Mesendoderm (in vitro differentiated cells): ENCODE data around the gene CD79A.

Experiments
- DNase-seq: peaks from one replicate; pipeline ENCODE4 v3.0.0; 2013
- H2AK5ac ChIP-seq: 2 replicates; pipeline ENCODE4 v1.6.1; 2013; ENCODE audit warnings: low read length, inconsistent platforms
- H2BK120ac ChIP-seq: 2 replicates; pipeline ENCODE4 v1.6.1; 2013; ENCODE audit warnings: low read depth, mild to moderate bottlenecking, low read length, moderate library complexity, mixed read lengths
- H2BK15ac ChIP-seq: replicated peaks from 2 replicates; pipeline ENCODE4 v1.6.1; 2013; ENCODE audit warnings: low read depth, mild to moderate bottlenecking, moderate library complexity
- H2BK5ac ChIP-seq: 2 replicates; pipeline ENCODE4 v1.6.1; 2013; ENCODE audit warnings: low read length, inconsistent platforms
- H3K18ac ChIP-seq: 2 replicates; pipeline ENCODE4 v1.6.1; 2013; ENCODE audit warnings: mild to moderate bottlenecking, low read length, mixed read lengths
- H3K23ac ChIP-seq: one replicate; pipeline ENCODE4 v1.6.1; 2013; ENCODE audit warnings: low read length
- H3K27ac ChIP-seq: 2 replicates; pipeline ENCODE4 v1.5.1; 2013; ENCODE audit warnings: low read depth, mild to moderate bottlenecking, inconsistent platforms, low read length, moderate library complexity
- H3K27me3 ChIP-seq: 2 replicates; pipeline ENCODE4 v1.6.1; 2013; ENCODE audit warnings: low read length, control low read depth, mild to moderate bottlenecking, inconsistent platforms; ENCODE audit not compliant: insufficient read depth, poor library complexity
- H3K36me3 ChIP-seq: 2 replicates; pipeline ENCODE4 v1.6.1; 2013; ENCODE audit warnings: low read length, inconsistent platforms; ENCODE audit not compliant: control insufficient read depth, insufficient read depth
- H3K4ac ChIP-seq: one replicate; pipeline ENCODE4 v1.6.1; 2013; ENCODE audit warnings: low read depth, mild to moderate bottlenecking, low read length, moderate library complexity
- H3K4me1 ChIP-seq: 2 replicates; pipeline ENCODE4 v1.6.1; 2013; ENCODE audit warnings: low read depth, low read length, inconsistent platforms; ENCODE audit not compliant: control insufficient read depth
- H3K4me2 ChIP-seq: 2 replicates; pipeline ENCODE4 v1.6.1; 2013; ENCODE audit warnings: low read length
- H3K4me3 ChIP-seq: 2 replicates; pipeline ENCODE4 v1.5.1; 2013; ENCODE audit warnings: mild to moderate bottlenecking, low read length
- H3K56ac ChIP-seq: one replicate; pipeline ENCODE4 v1.6.1; 2013; ENCODE audit warnings: low read length
- H3K79me1 ChIP-seq: 2 replicates; pipeline ENCODE4 v1.6.1; 2013; ENCODE audit warnings: low read length, inconsistent platforms
- H3K79me2 ChIP-seq: 2 replicates; pipeline ENCODE4 v1.6.1; 2013; ENCODE audit warnings: mild to moderate bottlenecking, low read length; ENCODE audit not compliant: control insufficient read depth, insufficient read depth
- H3K9ac ChIP-seq: 2 replicates; pipeline ENCODE4 v1.6.1; 2013; ENCODE audit warnings: low read length, inconsistent platforms
- H4K5ac ChIP-seq: one replicate; pipeline ENCODE4 v1.6.1; 2013; ENCODE audit warnings: low read length
- H4K8ac ChIP-seq: one replicate; pipeline ENCODE4 v1.6.1; 2013; ENCODE audit warnings: low read depth, mild to moderate bottlenecking, control low read depth, low read length, moderate library complexity
- WGBS: extraction: QIAGEN DNeasy Blood & Tissue Kit; methylation state at CpG from one replicate; pipeline ENCODE4 v1.1.7; 2013; ENCODE audit warnings: low lambda C conversion rate, missing lambda C conversion rate; ENCODE audit not compliant: insufficient coverage; ENCODE audit errors: extremely low coverage; 5-methylcytosine and 5-hydroxymethylcytosine counted together

CD79A gene

GRCh38 chr19:41883463-41883820, 6.4 kb downstream of the CD79A start:
- Histone ChIP-seq H3K4me2 (peak overlapping the region; percentile 95), H2BK5ac (no peak overlapping the region), H3K23ac (no peak overlapping the region), H3K4ac (peak overlapping the region; percentile 46), H3K4me1 (peaks cover 13% of the 10 kb centered on the region), H2BK15ac (no peak overlapping the region), H3K18ac (peak overlapping the region; percentile 88), H4K5ac (no peak overlapping the region), H3K27me3 (no peaks in the 10 kb centered on the region), H3K79me1 (peaks cover 7% of the 10 kb centered on the region), H3K36me3 (no peaks in the 10 kb centered on the region), H3K27ac (no peak overlapping the region), H3K79me2 (peaks cover 4% of the 10 kb centered on the region), H3K56ac (peak overlapping the region; percentile 90), H2AK5ac (peak overlapping the region; percentile 71), H3K4me3 (peak overlapping the region; percentile 93), H4K8ac (peak overlapping the region; percentile 68), H2BK120ac (no peak overlapping the region), H3K9ac (peak overlapping the region; percentile 83)
- WGBS = no CpG with 5 or more reads among the region's 23 CpGs
- peak; percentile 33 for DNase-seq

- peak overlapping the region; percentile 97 for H3K56ac ChIP-seq
- no peak overlapping the region for H2BK5ac ChIP-seq
- no peak overlapping the region for H2AK5ac ChIP-seq
- H3K27ac ChIP-seq = no peak overlapping the region
- no peak overlapping the region for H2BK15ac ChIP-seq
- H2BK120ac ChIP-seq = no peak overlapping the region
- no peaks in the 10 kb centered on the region for H3K36me3 ChIP-seq
- H3K4me1 ChIP-seq = peaks cover 13% of the 10 kb centered on the region
- peaks cover 4% of the 10 kb centered on the region for H3K79me2 ChIP-seq
- H3K4ac ChIP-seq = peak overlapping the region; percentile 20
- H3K79me1 ChIP-seq = peaks cover 7% of the 10 kb centered on the region
- H3K9ac ChIP-seq = peak overlapping the region; percentile 95
- DNase-seq = peak; percentile 98
- WGBS = no CpG with 5 or more reads among the region's 66 CpGs
- no peak overlapping the region for H4K8ac ChIP-seq
- H3K23ac ChIP-seq = no peak overlapping the region
- H3K27me3 ChIP-seq = no peaks in the 10 kb centered on the region
- peak overlapping the region; percentile 11 for H3K18ac ChIP-seq
- peak overlapping the region; percentile 93 for H3K4me3 ChIP-seq
- H4K5ac ChIP-seq = no peak overlapping the region
- H3K4me2 ChIP-seq = peak overlapping the region; percentile 95
Observed at GRCh38 chr19:41883821-41884733, 7.0 kb downstream of the CD79A start.

GRCh38 chr19:41886761-41887710, 10.0 kb downstream of the CD79A start:
- Histone ChIP-seq H3K4me2 (peak overlapping the region; percentile 8), H3K27ac (peak overlapping the region; percentile 41), H3K18ac (no peak overlapping the region), H2BK15ac (no peak overlapping the region), H3K4ac (peak overlapping the region; percentile 74), H3K4me1 (peaks cover 13% of the 10 kb centered on the region), H3K4me3 (no peak overlapping the region), H3K79me1 (peaks cover 7% of the 10 kb centered on the region), H4K5ac (no peak overlapping the region), H4K8ac (no peak overlapping the region), H3K23ac (no peak overlapping the region), H2BK5ac (peak overlapping the region; percentile 65), H2AK5ac (peak overlapping the region; percentile 83), H3K56ac (peak overlapping the region; percentile 89), H3K79me2 (peaks cover 4% of the 10 kb centered on the region), H3K36me3 (no peaks in the 10 kb centered on the region), H3K9ac (peak overlapping the region; percentile 29), H2BK120ac (no peak overlapping the region), H3K27me3 (no peaks in the 10 kb centered on the region)
- no CpG with 5 or more reads among the region's 13 CpGs for WGBS
- DNase-seq = peak; percentile 43

GRCh38 chr19:41887711-41888382, 10.8 kb downstream of the CD79A start:
- H3K4me2 ChIP-seq = no peak overlapping the region
- H2BK120ac ChIP-seq = no peak overlapping the region
- no peak overlapping the region for H4K5ac ChIP-seq
- peaks cover 13% of the 10 kb centered on the region for H3K4me1 ChIP-seq
- H3K27me3 ChIP-seq = no peaks in the 10 kb centered on the region
- H3K4ac ChIP-seq = peak overlapping the region; percentile 74
- H3K79me2 ChIP-seq = peaks cover 4% of the 10 kb centered on the region
- peak overlapping the region; percentile 27 for H2AK5ac ChIP-seq
- peak overlapping the region; percentile 89 for H3K56ac ChIP-seq
- H3K27ac ChIP-seq = peak overlapping the region; percentile 41
- H3K23ac ChIP-seq = no peak overlapping the region
- DNase-seq = peak; percentile 96
- H2BK15ac ChIP-seq = no peak overlapping the region
- no peaks in the 10 kb centered on the region for H3K36me3 ChIP-seq
- H3K9ac ChIP-seq = peak overlapping the region; percentile 41
- H3K79me1 ChIP-seq = peaks cover 7% of the 10 kb centered on the region
- no peak overlapping the region for H3K4me3 ChIP-seq
- peak overlapping the region; percentile 16 for H3K18ac ChIP-seq
- no CpG with 5 or more reads among the region's 17 CpGs for WGBS
- no peak overlapping the region for H4K8ac ChIP-seq
- peak overlapping the region; percentile 63 for H2BK5ac ChIP-seq

GRCh38 chr19:41888926-41889325, 11.8 kb downstream of the CD79A start:
- Histone ChIP-seq H3K27ac (no peak overlapping the region), H2BK15ac (no peak overlapping the region), H3K79me1 (peaks cover 7% of the 10 kb centered on the region), H2BK120ac (no peak overlapping the region), H3K23ac (no peak overlapping the region), H3K4me3 (no peak overlapping the region), H2BK5ac (no peak overlapping the region), H3K9ac (no peak overlapping the region), H3K56ac (no peak overlapping the region), H3K4ac (no peak overlapping the region), H4K8ac (no peak overlapping the region), H3K79me2 (peaks cover 4% of the 10 kb centered on the region), H2AK5ac (no peak overlapping the region), H4K5ac (no peak overlapping the region), H3K4me1 (peaks cover 13% of the 10 kb centered on the region), H3K27me3 (no peaks in the 10 kb centered on the region), H3K36me3 (no peaks in the 10 kb centered on the region), H3K18ac (no peak overlapping the region), H3K4me2 (no peak overlapping the region)
- DNase-seq = no peak
- WGBS = no CpG with 5 or more reads among the region's 12 CpGs
